ENCODE data around the gene AHNAK2.

Gene AHNAK2

GRCh38 chr14:104973385-104974145 lies 4.6 kb downstream of the AHNAK2 start:
- no peak for DNase-seq (ENCODE audit: low read depth in 4 of 4, low spot score in 1 of 4)

- no peak for DNase-seq (ENCODE audit: low read depth in 4 of 4, low spot score in 1 of 4)
Observed at GRCh38 chr14:104973135-104973384, 5.1 kb downstream of the AHNAK2 start.

- no peak for DNase-seq (ENCODE audit: low read depth in 4 of 4, low spot score in 1 of 4)
Observed at GRCh38 chr14:104972301-104973134, 5.7 kb downstream of the AHNAK2 start.

- DNase-seq (ENCODE audit: low read depth in 4 of 4, low spot score in 1 of 4) = no peak
Observed at GRCh38 chr14:104971447-104972240, 6.5 kb downstream of the AHNAK2 start.

GRCh38 chr14:104970231-104971068 lies 7.7 kb downstream of the AHNAK2 start:
- DNase-seq (ENCODE audit: low read depth in 4 of 4, low spot score in 1 of 4) = no peak

- DNase-seq (ENCODE audit: low read depth in 4 of 4, low spot score in 1 of 4) = no peak
Observed at GRCh38 chr14:104969741-104970230, 8.4 kb downstream of the AHNAK2 start.

GRCh38 chr14:104968541-104969401 lies 9.4 kb downstream of the AHNAK2 start:
- no peak for DNase-seq (ENCODE audit: low read depth in 4 of 4, low spot score in 1 of 4)

- DNase-seq (ENCODE audit: low read depth in 4 of 4, low spot score in 1 of 4) = no peak
Observed at GRCh38 chr14:104968153-104968527, 10.0 kb downstream of the AHNAK2 start.

GRCh38 chr14:104967386-104968152 lies 10.6 kb downstream of the AHNAK2 start:
- DNase-seq (ENCODE audit: low read depth in 4 of 4, low spot score in 1 of 4) = no peak

- no peak for DNase-seq (ENCODE audit: low read depth in 4 of 4, low spot score in 1 of 4)
Observed at GRCh38 chr14:104966981-104967385, 11.2 kb downstream of the AHNAK2 start.

- no peak for DNase-seq (ENCODE audit: low read depth in 4 of 4, low spot score in 1 of 4)
Observed at GRCh38 chr14:104966261-104966865, 11.8 kb downstream of the AHNAK2 start.

GRCh38 chr14:104965561-104966231 lies 12.5 kb downstream of the AHNAK2 start:
- no peak for DNase-seq (ENCODE audit: low read depth in 4 of 4, low spot score in 1 of 4)

GRCh38 chr14:104964546-104964945 lies 13.6 kb downstream of the AHNAK2 start:
- DNase-seq (ENCODE audit: low read depth in 4 of 4, low spot score in 1 of 4) = no peak

- no peak for DNase-seq (ENCODE audit: low read depth in 4 of 4, low spot score in 1 of 4)
Observed at GRCh38 chr14:104957146-104958113, 20.7 kb downstream of the AHNAK2 start.

GRCh38 chr14:104956290-104956890 lies 21.8 kb downstream of the AHNAK2 start:
- no peak for DNase-seq (ENCODE audit: low read depth in 4 of 4, low spot score in 1 of 4)

GRCh38 chr14:104955396-104955770 lies 22.8 kb downstream of the AHNAK2 start:
- no peak for DNase-seq (ENCODE audit: low read depth in 4 of 4, low spot score in 1 of 4)

Measured in stimulated activated CD4-positive, alpha-beta T cell treated with anti-CD3 and anti-CD28 coated beads, Interleukin-1b, Interleukin-23, amount 100 ng/mL, for 24 hours (primary cell).